PFSK-1 (cell line): ENCODE results near the gene MT1F.

Experiments used
- FOXP2 ChIP-seq: optimal IDR thresholded peaks from 2 replicates; pipeline ENCODE3; 2011; ENCODE audit warnings: borderline replicate concordance, control low read depth, inconsistent platforms; ENCODE audit not compliant: insufficient read depth; ENCODE audit errors: extremely low read length, extremely low read depth
- POLR2AphosphoS5 ChIP-seq: IDR thresholded peaks from 2 replicates; pipeline ENCODE4 v1.6.1; 2012; ENCODE audit warnings: low read depth, mild to moderate bottlenecking, control low read depth, low read length, moderate library complexity
- REST ChIP-seq, 2 experiments: IDR thresholded peaks; 2 replicates each; pipeline versions ENCODE4 v1.6.1 to v1.8.0; 2011 to 2012; ENCODE audit warnings: low read depth in 2 of 2, low read length in 2 of 2, control low read depth in 1 of 2, inconsistent platforms in 1 of 2, mild to moderate bottlenecking in 1 of 2, moderate library complexity in 1 of 2; ENCODE audit not compliant: insufficient read depth in 1 of 2
- SIN3A ChIP-seq: IDR thresholded peaks from 2 replicates; pipeline ENCODE4 v1.6.1; 2012; ENCODE audit warnings: mild to moderate bottlenecking, low read length, moderate library complexity, borderline replicate concordance; ENCODE audit not compliant: insufficient read depth
- TAF1 ChIP-seq: IDR thresholded peaks from 2 replicates; pipeline ENCODE4 v1.6.1; 2012; ENCODE audit warnings: low read length, control low read depth, borderline replicate concordance; ENCODE audit not compliant: insufficient read depth

The MT1F gene

GRCh38 chr16:56628486-56629350 lies 29.0 kb upstream of the MT1F start:
- TF ChIP-seq FOXP2 (no peak), TAF1 (no peak), REST (IDR thresholded peaks at IDR 0.05; ENCODE audit: insufficient read depth in 1 of 2, low read depth in 2 of 2, low read length in 2 of 2) (no peak), POLR2AphosphoS5 (no peak), SIN3A (no peak)

- TF ChIP-seq TAF1 (no peak), SIN3A (no peak), FOXP2 (no peak), POLR2AphosphoS5 (no peak), REST (IDR thresholded peaks at IDR 0.05; ENCODE audit: insufficient read depth in 1 of 2, low read depth in 2 of 2, low read length in 2 of 2) (no peak)
Observed at GRCh38 chr16:56629531-56629930, 28.2 kb upstream of the MT1F start.

- no peak for TF ChIP-seq FOXP2
- TF ChIP-seq POLR2AphosphoS5, result no peak
- TF ChIP-seq TAF1, result no peak
- no peak for TF ChIP-seq REST (IDR thresholded peaks at IDR 0.05; ENCODE audit: insufficient read depth in 1 of 2, low read depth in 2 of 2, low read length in 2 of 2)
- no peak for TF ChIP-seq SIN3A
Observed at GRCh38 chr16:56630134-56630533, 27.6 kb upstream of the MT1F start.

- TF ChIP-seq POLR2AphosphoS5 (no peak), TAF1 (no peak), SIN3A (no peak), FOXP2 (no peak), REST (IDR thresholded peaks at IDR 0.05; ENCODE audit: insufficient read depth in 1 of 2, low read depth in 2 of 2, low read length in 2 of 2) (no peak)
Observed at GRCh38 chr16:56631197-56631596, 26.6 kb upstream of the MT1F start.

- no peak for TF ChIP-seq FOXP2
- TF ChIP-seq POLR2AphosphoS5, result no peak
- no peak for TF ChIP-seq REST (IDR thresholded peaks at IDR 0.05; ENCODE audit: insufficient read depth in 1 of 2, low read depth in 2 of 2, low read length in 2 of 2)
- TF ChIP-seq SIN3A, result no peak
- no peak for TF ChIP-seq TAF1
Observed at GRCh38 chr16:56631832-56632155, 26.0 kb upstream of the MT1F start.
